Hepatocyte (in vitro differentiated cells): ENCODE data around the gene ADAMTS14. TPM values are rescaled to one million over a fixed set of nuclear protein-coding genes. Genes with fewer than 3 reads are reported as not detected.
A peak's percentile ranks its signal among the peaks of the same experiment; 100 is the strongest.

Experiments
- DNase-seq: peaks from one replicate; pipeline ENCODE4 v3.0.0-alpha.2; 2016; ENCODE audit warnings: low spot score
- H2AFZ ChIP-seq: fragments of 200-600 bp; sonication (generic); 2 replicates; pipeline ENCODE4 v1.6.0; 2016; ENCODE audit warnings: antibody characterized with exemption, mild to moderate bottlenecking
- H3K27ac ChIP-seq: fragments of 200-600 bp; sonication (generic); 2 replicates; pipeline ENCODE4 v1.5.1; 2016; ENCODE audit warnings: mild to moderate bottlenecking
- H3K27me3 ChIP-seq: fragments of 200-600 bp; sonication (generic); 2 replicates; pipeline ENCODE4 v1.6.1; 2016
- H3K36me3 ChIP-seq: fragments of 200-600 bp; sonication (generic); replicated peaks from 2 replicates; pipeline ENCODE4 v1.5.1; 2016; ENCODE audit warnings: low read depth; ENCODE audit not compliant: insufficient read depth
- H3K4me1 ChIP-seq: fragments of 200-600 bp; sonication (generic); 2 replicates; pipeline ENCODE4 v1.5.1; 2016; ENCODE audit warnings: mild to moderate bottlenecking, moderate library complexity; ENCODE audit not compliant: insufficient read depth
- H3K4me2 ChIP-seq: fragments of 200-600 bp; sonication (generic); 2 replicates; pipeline ENCODE4 v1.6.0; 2016
- H3K4me3 ChIP-seq: fragments of 200-600 bp; sonication (generic); 2 replicates; pipeline ENCODE4 v1.5.1; 2016; ENCODE audit warnings: mild to moderate bottlenecking
- H3K79me2 ChIP-seq: fragments of 200-600 bp; sonication (generic); 2 replicates; pipeline ENCODE4 v1.6.0; 2017; ENCODE audit warnings: mild to moderate bottlenecking
- H3K9me2 ChIP-seq: fragments of 200-600 bp; sonication (generic); replicated peaks from 2 replicates; pipeline ENCODE4 v1.6.0; 2017; ENCODE audit warnings: mild to moderate bottlenecking; ENCODE audit not compliant: insufficient read depth
- H3K9me3 ChIP-seq: fragments of 200-600 bp; sonication (generic); 2 replicates; pipeline ENCODE4 v1.5.1; 2016; ENCODE audit warnings: low read depth, mild to moderate bottlenecking
- H4K20me1 ChIP-seq: fragments of 200-600 bp; sonication (generic); 2 replicates; pipeline ENCODE4 v1.6.0; 2016; ENCODE audit warnings: mild to moderate bottlenecking; ENCODE audit not compliant: insufficient read depth, poor library complexity, severe bottlenecking
- EZH2 ChIP-seq: fragments of 200-600 bp; sonication (generic); IDR thresholded peaks from 2 replicates; pipeline ENCODE4 v1.6.1; 2016; ENCODE audit warnings: antibody characterized with exemption, mild to moderate bottlenecking, borderline replicate concordance
- EZH2phosphoT487 ChIP-seq: fragments of 200-600 bp; sonication (generic); IDR thresholded peaks from one replicate; pipeline ENCODE4 v1.6.1; 2018; ENCODE audit warnings: antibody characterized with exemption, mild to moderate bottlenecking, low read depth, moderate library complexity; ENCODE audit not compliant: unreplicated experiment, severe bottlenecking
- WGBS: methylation state at CpG from one replicate; pipeline ENCODE4 v1.1.6; 2016; ENCODE audit warnings: low lambda C conversion rate; ENCODE audit errors: missing lambda C conversion rate; 5-methylcytosine and 5-hydroxymethylcytosine counted together
- polyA plus RNA-seq: library from polyadenylated mRNA; unstranded; fragments of >200 nt; fragmentation: Nextera tagmentation; extraction: Ambion mirVana; gene quantifications from 2 replicates; pipeline ENCODE4 v1.2.1, GENCODE V29; 2016
- total RNA-seq: library from RNA; depleted of rRNA; stranded (reverse); fragments of >200 nt; gene quantifications from 2 replicates; pipeline ENCODE4 v1.2.3, GENCODE V29; 2014
- TF ChIP-seq, protein P1 (sequence below): fragments of 200-600 bp; sonication (generic); IDR thresholded peaks from 2 replicates; pipeline ENCODE4 v1.5.1; 2016; ENCODE audit warnings: antibody characterized with exemption, mild to moderate bottlenecking; ENCODE audit not compliant: poor library complexity

The ADAMTS14 gene
- total and polyA plus RNA-seq, 2 experiments from 2014 or later: 0.87 to 2.1 TPM

DNA sequence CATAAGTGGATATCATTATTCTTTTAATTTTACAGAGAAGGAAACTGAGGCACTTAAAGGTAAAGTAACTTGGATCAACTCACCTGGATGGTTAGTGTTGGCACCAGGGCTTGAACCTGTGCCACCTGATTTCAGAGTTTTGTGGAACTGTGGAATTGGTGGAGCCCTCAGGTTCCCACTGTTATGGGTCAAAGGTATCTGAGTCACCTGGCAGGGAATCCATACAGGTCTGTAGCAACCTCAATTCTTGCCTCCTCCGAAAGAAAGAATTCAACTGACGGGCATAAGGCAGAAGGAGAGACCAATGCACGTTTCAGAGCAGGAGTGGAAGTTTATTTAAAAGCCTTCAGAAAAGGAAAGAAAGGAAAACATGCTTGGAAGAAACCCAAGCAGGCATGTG lies 25.2 kb upstream of the ADAMTS14 start:
- 97% methylated on average over 2 of the region's 3 CpGs for WGBS
- H4K20me1 ChIP-seq: no peaks in the 10 kb centered on the region
- no peaks in the 10 kb centered on the region for H3K27me3 ChIP-seq
- no peaks in the 10 kb centered on the region for H3K36me3 ChIP-seq
- no peaks in the 10 kb centered on the region for H3K9me3 ChIP-seq
- H3K27ac ChIP-seq: no peak overlapping the region
- no peaks in the 10 kb centered on the region for H3K4me1 ChIP-seq
- H2AFZ ChIP-seq: no peak overlapping the region
- H3K4me3 ChIP-seq: no peak overlapping the region
- TF ChIP-seq EZH2phosphoT487 (no peak), EZH2 (no peak)
- TF ChIP-seq, protein P1, sequence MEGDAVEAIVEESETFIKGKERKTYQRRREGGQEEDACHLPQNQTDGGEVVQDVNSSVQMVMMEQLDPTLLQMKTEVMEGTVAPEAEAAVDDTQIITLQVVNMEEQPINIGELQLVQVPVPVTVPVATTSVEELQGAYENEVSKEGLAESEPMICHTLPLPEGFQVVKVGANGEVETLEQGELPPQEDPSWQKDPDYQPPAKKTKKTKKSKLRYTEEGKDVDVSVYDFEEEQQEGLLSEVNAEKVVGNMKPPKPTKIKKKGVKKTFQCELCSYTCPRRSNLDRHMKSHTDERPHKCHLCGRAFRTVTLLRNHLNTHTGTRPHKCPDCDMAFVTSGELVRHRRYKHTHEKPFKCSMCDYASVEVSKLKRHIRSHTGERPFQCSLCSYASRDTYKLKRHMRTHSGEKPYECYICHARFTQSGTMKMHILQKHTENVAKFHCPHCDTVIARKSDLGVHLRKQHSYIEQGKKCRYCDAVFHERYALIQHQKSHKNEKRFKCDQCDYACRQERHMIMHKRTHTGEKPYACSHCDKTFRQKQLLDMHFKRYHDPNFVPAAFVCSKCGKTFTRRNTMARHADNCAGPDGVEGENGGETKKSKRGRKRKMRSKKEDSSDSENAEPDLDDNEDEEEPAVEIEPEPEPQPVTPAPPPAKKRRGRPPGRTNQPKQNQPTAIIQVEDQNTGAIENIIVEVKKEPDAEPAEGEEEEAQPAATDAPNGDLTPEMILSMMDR: no peak
- H3K4me2 ChIP-seq: no peak overlapping the region
- H3K9me2 ChIP-seq: no peaks in the 10 kb centered on the region
- DNase-seq: no peak
- no peaks in the 10 kb centered on the region for H3K79me2 ChIP-seq

DNA sequence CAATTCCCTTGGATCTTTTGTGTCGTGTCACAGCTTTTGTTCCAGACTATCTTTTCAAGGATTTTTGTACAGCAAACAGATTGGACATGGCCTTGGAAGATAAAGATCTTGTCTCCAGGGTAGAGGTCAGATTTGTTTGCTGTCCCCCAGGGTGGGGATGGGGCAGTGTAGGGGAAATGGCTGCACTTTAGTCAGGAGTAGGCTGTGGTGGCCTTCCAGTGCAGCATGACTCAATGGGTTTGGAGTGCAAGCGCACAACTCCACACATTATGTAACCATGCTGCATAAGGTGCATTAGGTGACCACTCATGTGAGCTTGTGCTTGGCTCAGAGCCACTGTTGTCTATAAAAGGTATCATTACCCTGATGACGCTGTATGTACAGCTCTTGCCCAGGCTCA lies 23.9 kb upstream of the ADAMTS14 start:
- H3K27ac ChIP-seq: no peak overlapping the region
- no peaks in the 10 kb centered on the region for H3K79me2 ChIP-seq
- H3K4me2 ChIP-seq: no peak overlapping the region
- H4K20me1 ChIP-seq: no peaks in the 10 kb centered on the region
- no peak overlapping the region for H3K4me3 ChIP-seq
- H3K4me1 ChIP-seq: no peaks in the 10 kb centered on the region
- no peaks in the 10 kb centered on the region for H3K9me2 ChIP-seq
- WGBS: 87% methylated on average over 3 of the region's 3 CpGs
- no peaks in the 10 kb centered on the region for H3K36me3 ChIP-seq
- H2AFZ ChIP-seq: no peak overlapping the region
- peak; percentile 28 for DNase-seq
- no peaks in the 10 kb centered on the region for H3K27me3 ChIP-seq
- H3K9me3 ChIP-seq: no peaks in the 10 kb centered on the region
- TF ChIP-seq, protein P1: no peak
- TF ChIP-seq EZH2 (no peak), EZH2phosphoT487 (no peak)

DNA sequence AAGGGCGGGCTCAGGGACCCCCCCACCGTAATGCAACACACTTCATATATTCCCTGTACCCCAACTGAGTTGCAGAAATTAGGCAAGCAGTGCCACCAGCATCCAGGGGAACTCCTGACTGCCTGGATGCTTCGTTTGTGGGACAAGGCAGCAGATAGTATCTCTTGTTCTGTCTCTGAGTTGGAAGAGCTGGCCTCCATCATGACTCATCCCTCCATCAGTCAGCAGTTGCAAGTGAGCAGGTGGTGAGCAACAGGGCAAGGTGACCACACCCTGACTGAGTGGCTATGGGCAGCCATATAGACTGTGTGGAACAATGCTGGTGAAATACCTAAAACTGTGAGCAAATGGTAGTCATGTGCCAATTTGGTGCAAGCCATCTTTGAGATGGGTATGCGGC lies 22.8 kb upstream of the ADAMTS14 start:
- TF ChIP-seq EZH2phosphoT487 (no peak), EZH2 (no peak)
- TF ChIP-seq, protein P1: no peak
- 64% methylated on average over 4 of the region's 4 CpGs for WGBS
- Histone ChIP-seq H3K27me3 (no peaks in the 10 kb centered on the region), H3K79me2 (no peaks in the 10 kb centered on the region), H4K20me1 (no peaks in the 10 kb centered on the region), H3K9me2 (no peaks in the 10 kb centered on the region), H3K4me3 (no peak overlapping the region), H2AFZ (no peak overlapping the region), H3K9me3 (no peaks in the 10 kb centered on the region), H3K36me3 (no peaks in the 10 kb centered on the region), H3K4me2 (no peak overlapping the region), H3K27ac (no peak overlapping the region), H3K4me1 (no peaks in the 10 kb centered on the region)
- DNase-seq: no peak

DNA sequence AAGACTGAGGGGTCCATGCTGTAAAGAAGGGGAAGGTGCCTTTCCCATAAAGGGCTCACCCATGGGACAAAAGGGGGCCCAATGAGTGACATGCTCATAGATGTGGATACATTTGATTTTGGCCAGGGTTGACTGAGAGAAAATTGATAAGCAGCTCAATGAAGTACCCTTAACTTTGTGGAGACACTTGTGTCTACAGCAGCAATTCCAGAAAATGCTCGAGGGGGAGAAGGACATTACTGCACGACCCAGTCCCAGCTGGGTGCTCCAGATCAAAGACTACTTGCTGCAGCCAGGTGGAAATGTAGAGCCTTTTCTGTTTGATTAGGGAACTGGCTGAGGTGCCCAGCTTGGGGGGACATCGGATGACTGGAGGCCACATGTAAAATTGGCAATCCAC lies 22.2 kb upstream of the ADAMTS14 start:
- Histone ChIP-seq H3K36me3 (no peaks in the 10 kb centered on the region), H3K4me1 (no peaks in the 10 kb centered on the region), H3K27me3 (no peaks in the 10 kb centered on the region), H4K20me1 (no peaks in the 10 kb centered on the region), H3K9me2 (no peaks in the 10 kb centered on the region), H3K79me2 (no peaks in the 10 kb centered on the region), H2AFZ (no peak overlapping the region), H3K4me2 (no peak overlapping the region), H3K27ac (no peak overlapping the region), H3K4me3 (no peak overlapping the region), H3K9me3 (no peaks in the 10 kb centered on the region)
- WGBS: 77% methylated on average over 3 of the region's 3 CpGs
- no peak for DNase-seq
- TF ChIP-seq EZH2 (no peak), EZH2phosphoT487 (no peak)
- TF ChIP-seq, protein P1: no peak
